Measurements from ENCODE around the gene GCDH.
A peak's percentile ranks its signal among the peaks of the same experiment; 100 is the strongest.

The GCDH gene

DNA sequence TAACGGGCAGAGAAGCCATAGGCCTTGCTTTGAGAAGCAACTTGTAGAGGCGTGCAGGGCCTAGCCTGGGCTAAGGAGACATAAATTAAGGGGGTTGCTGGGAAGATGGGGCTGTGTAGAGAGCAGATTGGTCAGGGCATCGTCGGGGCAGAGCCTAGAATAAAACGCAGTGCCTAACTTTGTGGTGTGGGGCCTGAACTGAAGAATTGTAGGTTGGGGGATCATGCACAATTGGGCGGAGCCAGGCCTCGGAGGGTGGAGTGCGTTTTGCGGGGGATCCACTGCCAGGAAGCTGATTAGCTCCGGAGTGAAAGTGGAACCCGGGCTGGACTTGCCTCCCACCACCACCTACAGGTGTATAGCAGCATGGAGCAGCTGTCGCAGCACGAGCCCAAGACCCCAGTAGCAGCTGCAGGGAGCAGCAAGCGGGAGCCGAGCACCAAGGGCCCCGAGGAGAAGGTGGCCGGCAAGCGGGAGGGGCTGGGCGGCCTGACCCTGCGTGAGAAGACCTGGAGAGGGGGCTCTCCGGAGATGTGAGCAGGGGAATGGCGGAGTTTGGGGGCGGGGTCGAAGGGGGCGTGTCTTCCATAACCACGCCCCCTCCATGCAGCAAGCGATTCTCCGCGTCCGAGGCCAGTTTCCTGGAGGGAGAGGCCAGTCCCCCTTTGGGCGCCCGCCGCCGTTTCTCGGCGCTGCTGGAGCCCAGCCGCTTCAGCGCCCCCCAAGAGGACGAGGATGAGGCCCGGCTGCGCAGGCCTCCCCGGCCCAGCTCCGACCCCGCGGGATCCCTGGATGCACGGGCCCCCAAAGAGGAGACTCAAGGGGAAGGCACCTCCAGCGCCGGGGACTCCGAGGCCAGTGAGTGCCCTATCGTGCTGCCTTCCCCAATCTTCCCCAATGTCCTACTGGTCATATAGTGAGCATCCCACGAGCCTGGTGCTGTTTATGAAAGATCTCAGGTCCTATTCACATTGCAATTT lies 23.6 kb upstream of the GCDH start:
- TF ChIP-seq, protein P1, sequence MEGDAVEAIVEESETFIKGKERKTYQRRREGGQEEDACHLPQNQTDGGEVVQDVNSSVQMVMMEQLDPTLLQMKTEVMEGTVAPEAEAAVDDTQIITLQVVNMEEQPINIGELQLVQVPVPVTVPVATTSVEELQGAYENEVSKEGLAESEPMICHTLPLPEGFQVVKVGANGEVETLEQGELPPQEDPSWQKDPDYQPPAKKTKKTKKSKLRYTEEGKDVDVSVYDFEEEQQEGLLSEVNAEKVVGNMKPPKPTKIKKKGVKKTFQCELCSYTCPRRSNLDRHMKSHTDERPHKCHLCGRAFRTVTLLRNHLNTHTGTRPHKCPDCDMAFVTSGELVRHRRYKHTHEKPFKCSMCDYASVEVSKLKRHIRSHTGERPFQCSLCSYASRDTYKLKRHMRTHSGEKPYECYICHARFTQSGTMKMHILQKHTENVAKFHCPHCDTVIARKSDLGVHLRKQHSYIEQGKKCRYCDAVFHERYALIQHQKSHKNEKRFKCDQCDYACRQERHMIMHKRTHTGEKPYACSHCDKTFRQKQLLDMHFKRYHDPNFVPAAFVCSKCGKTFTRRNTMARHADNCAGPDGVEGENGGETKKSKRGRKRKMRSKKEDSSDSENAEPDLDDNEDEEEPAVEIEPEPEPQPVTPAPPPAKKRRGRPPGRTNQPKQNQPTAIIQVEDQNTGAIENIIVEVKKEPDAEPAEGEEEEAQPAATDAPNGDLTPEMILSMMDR (IDR thresholded peaks at IDR 0.05) = peak; percentile 31
- no peak for TF ChIP-seq ZFX (IDR thresholded peaks at IDR 0.05; ENCODE audit: borderline replicate concordance)
- peak overlapping the region; percentile 90 for H3K27ac ChIP-seq

DNA sequence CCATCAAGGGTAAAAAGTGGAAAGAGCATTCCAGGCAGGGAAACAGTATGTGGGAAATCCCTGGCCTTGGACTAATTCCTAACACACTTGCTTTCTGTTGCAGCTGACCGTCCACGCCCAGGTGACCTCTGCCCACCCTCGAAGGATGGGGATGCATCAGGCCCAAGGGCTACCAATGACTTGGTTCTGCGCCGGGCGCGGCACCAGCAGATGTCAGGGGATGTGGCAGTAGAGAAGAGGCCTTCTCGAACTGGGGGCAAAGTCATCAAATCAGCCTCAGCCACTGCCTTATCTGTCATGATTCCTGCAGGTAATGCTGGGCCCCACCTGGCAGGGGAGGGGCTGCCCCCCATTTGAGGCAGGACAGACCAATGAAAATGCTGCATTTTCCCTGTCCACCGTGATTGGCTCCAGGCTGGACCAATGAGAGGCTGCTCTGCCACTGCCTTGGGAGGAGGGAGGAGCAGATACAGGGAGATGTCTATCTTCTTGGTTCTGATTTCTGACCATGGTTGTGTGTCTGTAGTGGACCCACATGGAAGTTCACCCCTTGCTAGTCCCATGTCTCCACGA lies 22.3 kb upstream of the GCDH start:
- TF ChIP-seq ZFX (IDR thresholded peaks at IDR 0.05; ENCODE audit: borderline replicate concordance) = no peak
- peak overlapping the region; percentile 90; the same call in 1 of the 2 replicates for H3K27ac ChIP-seq

GRCh38 chr19:12871681-12872080 lies 19.3 kb upstream of the GCDH start:
- H3K27ac ChIP-seq = peak overlapping the region; percentile 91
- no peak for TF ChIP-seq ZFX (IDR thresholded peaks at IDR 0.05; ENCODE audit: borderline replicate concordance)
- TF ChIP-seq, protein P1 (IDR thresholded peaks at IDR 0.05) = no peak

GRCh38 chr19:12872255-12872654 lies 18.7 kb upstream of the GCDH start:
- no peak for TF ChIP-seq ZFX (IDR thresholded peaks at IDR 0.05; ENCODE audit: borderline replicate concordance)
- TF ChIP-seq, protein P1 (IDR thresholded peaks at IDR 0.05) = no peak
- peak overlapping the region; percentile 91 for H3K27ac ChIP-seq

- H3K27ac ChIP-seq = peak overlapping the region; percentile 91
- TF ChIP-seq, protein P1 (IDR thresholded peaks at IDR 0.05) = peak; percentile 59
- no peak for TF ChIP-seq ZFX (IDR thresholded peaks at IDR 0.05; ENCODE audit: borderline replicate concordance)
These were observed 17.7 kb upstream of the GCDH start for GRCh38 chr19:12872941-12873890.

DNA sequence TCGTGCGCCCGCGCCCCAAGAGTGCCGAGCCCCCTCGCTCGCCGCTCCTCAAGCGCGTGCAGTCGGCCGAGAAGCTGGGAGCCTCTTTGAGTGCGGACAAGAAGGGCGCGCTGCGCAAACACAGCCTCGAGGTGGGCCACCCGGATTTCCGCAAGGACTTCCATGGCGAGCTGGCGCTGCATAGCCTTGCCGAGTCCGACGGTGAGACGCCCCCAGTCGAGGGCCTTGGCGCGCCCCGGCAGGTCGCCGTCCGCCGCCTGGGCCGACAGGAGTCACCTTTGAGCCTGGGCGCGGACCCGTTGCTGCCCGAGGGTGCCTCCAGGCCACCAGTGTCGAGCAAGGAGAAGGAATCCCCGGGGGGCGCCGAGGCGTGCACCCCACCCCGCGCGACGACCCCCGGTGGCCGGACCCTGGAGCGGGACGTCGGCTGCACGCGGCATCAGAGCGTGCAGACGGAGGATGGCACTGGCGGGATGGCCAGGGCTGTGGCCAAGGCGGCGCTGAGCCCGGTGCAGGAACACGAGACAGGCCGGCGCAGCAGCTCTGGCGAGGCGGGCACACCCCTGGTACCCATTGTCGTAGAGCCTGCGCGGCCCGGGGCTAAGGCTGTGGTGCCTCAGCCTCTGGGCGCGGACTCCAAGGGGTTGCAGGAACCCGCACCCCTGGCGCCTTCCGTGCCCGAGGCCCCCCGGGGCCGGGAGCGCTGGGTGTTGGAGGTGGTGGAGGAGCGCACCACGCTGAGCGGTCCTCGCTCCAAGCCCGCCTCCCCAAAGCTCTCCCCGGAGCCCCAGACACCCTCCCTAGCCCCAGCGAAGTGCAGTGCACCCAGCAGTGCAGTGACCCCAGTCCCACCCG lies 16.8 kb upstream of the GCDH start:
- TF ChIP-seq, protein P1 (IDR thresholded peaks at IDR 0.05) = no peak
- no peak for TF ChIP-seq ZFX (IDR thresholded peaks at IDR 0.05; ENCODE audit: borderline replicate concordance)
- H3K27ac ChIP-seq = peak overlapping the region; percentile 91
